ACC112 (cell line): ENCODE data around the gene CAMTA1.
"Not testable (repeated sequence)": the region's sequence is repeated elsewhere in the genome, so short reads cannot be mapped to it uniquely, and the experiment has no call there.

Experiments
- H2AFZ ChIP-seq: fragments of 200-600 bp; sonication (generic); one replicate; pipeline ENCODE4 v1.6.0; 2017; ENCODE audit warnings: antibody characterized with exemption, low read length; ENCODE audit not compliant: unreplicated experiment
- H3K27ac ChIP-seq: fragments of 200-600 bp; sonication (generic); 2 replicates; pipeline ENCODE4 v1.5.1; 2014; ENCODE audit warnings: low read depth, mild to moderate bottlenecking, antibody characterized with exemption, low read length, moderate library complexity
- H3K27me3 ChIP-seq: fragments of 200-600 bp; sonication (generic); 2 replicates; pipeline ENCODE4 v1.6.1; 2014; ENCODE audit warnings: mild to moderate bottlenecking, antibody characterized with exemption, low read length, moderate library complexity, mixed read lengths; ENCODE audit not compliant: insufficient read depth
- H3K36me3 ChIP-seq: fragments of 200-600 bp; sonication (generic); 2 replicates; pipeline ENCODE4 v1.6.1; 2016; ENCODE audit warnings: mild to moderate bottlenecking, antibody characterized with exemption, low read length, moderate library complexity, mixed read lengths; ENCODE audit not compliant: insufficient read depth
- H3K4me1 ChIP-seq: fragments of 200-600 bp; sonication (generic); one replicate; pipeline ENCODE4 v1.6.1; 2016; ENCODE audit warnings: low read length, mixed read lengths; ENCODE audit not compliant: insufficient read depth, unreplicated experiment, control insufficient read depth
- H3K4me3 ChIP-seq: fragments of 200-600 bp; sonication (generic); 2 replicates; pipeline ENCODE4 v1.5.1; 2014; ENCODE audit warnings: mild to moderate bottlenecking, low read depth, low read length
- H3K79me2 ChIP-seq: fragments of 200-600 bp; sonication (generic); one replicate; pipeline ENCODE4 v1.6.0; 2016; ENCODE audit warnings: low read length; ENCODE audit not compliant: control insufficient read depth, unreplicated experiment, insufficient read depth

CAMTA1 gene

DNA sequence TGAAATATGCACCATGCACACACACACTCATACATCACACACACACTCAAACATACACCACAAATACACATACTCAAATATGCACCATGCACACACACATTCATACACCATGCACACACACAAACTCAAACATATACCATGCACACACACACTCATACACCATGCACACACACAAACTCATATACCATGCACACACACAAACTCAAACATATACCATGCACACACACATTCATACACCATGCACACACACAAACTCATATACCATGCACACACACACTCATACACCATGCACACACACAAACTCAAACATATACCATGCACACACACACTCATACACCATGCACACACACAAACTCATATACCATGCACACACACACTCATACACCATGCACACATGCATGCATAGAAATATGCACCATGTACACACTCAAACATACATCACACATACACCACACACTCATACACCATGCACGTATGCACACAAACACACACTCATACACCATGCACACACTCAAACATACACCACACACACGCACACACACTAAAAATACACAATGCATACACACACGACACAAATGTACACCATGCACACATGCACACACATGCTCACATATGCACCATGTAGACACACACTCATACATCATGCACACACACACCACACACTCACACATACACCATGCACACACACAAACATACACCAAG lies 362.5 kb downstream of the CAMTA1 start:
- H2AFZ ChIP-seq, H3K36me3 ChIP-seq, H3K4me1 ChIP-seq, H3K4me3 ChIP-seq, H3K27ac ChIP-seq, H3K79me2 ChIP-seq: not testable (repeated sequence)
- peaks cover 60% of the 10 kb centered on the region for H3K27me3 ChIP-seq

DNA sequence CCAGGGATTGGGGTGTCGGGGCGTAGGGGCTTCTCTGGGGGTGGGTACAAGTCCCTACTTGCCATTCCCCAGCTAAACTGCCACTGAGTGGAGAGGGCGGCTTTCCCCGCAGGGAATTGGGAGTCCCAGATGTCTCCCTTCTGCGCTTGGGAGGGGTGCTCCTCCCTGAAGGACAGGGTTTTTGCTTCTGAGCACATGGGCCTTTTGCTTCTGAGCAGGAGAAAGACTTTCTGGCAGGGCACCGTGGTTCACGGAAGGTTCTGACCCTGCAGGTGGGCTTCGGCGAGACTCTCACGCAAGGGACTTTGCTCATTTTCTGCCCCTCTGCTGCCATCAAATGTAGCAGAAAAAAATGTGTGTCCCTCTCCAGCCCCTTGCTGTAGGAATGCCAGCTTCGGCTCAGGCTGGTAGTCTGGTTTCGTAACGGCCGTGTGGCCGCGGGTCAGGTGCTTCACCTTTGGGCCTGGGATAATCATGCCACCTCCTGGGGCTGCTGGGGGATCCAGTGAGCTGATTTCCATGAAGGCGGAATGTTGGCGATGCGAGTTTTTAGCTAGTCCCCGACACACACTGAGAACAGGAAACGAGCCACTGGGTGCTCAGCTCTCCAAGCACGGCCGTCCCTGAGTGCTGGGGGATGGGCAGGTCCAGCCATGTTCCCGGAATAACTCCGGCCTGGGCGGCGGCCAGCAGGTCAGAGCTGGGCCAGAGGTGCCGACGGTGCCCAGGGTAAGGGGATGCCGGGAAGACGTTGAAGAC lies 364.0 kb downstream of the CAMTA1 start:
- Histone ChIP-seq H3K27me3 (peaks cover 60% of the 10 kb centered on the region), H3K4me1 (no peaks in the 10 kb centered on the region), H3K79me2 (no peaks in the 10 kb centered on the region), H3K4me3 (no peak overlapping the region), H2AFZ (no peak overlapping the region), H3K36me3 (no peaks in the 10 kb centered on the region), H3K27ac (no peak overlapping the region)

DNA sequence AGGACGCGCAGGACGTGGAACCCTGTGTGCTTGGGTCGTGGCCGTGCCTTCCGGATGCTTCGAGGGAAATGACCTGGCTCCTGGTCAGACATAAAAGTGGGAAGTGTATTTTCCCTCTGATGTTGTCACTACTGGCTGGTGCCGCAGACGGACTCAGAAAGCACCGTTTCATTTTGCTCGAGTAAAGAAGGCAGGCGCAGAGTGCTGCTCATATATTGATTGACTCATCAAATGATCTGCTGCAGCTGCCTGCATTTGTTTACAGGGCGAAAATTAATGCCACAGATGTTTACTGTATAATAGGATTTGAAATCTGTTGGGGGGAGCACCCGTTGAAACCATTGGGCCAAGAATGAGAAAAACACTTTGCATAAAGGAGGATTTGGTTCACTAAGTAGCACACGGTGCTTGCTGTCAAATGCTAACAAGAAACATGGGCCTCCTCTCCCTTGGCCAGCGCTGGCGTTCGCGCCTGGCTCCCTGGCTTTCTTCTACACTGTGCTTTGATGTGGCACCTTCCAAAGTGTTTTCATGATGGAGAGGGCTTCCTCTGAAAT lies 365.5 kb downstream of the CAMTA1 start:
- H3K4me3 ChIP-seq: no peak overlapping the region
- no peaks in the 10 kb centered on the region for H3K36me3 ChIP-seq
- no peak overlapping the region for H2AFZ ChIP-seq
- no peaks in the 10 kb centered on the region for H3K4me1 ChIP-seq
- peaks cover 56% of the 10 kb centered on the region for H3K27me3 ChIP-seq
- no peaks in the 10 kb centered on the region for H3K79me2 ChIP-seq
- H3K27ac ChIP-seq: no peak overlapping the region

DNA sequence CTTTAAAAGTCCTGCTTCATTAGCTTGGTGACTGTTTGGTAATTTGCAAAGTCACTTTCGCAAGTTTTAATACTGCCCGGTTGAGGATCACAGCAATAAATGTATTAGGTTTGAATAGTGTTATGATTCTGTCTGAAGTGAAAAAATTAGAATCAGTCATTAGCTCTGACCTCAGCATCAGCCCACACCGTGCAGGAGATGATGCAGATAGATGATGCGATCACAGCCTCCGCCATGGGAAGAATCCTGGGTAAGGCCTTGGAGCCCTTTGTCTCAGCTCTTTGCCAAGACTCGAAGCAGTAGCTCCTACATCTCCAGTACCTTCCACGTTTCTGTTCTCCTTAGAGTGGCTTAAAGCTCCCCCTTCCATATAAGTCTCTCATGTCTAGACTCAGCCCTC lies 366.7 kb downstream of the CAMTA1 start:
- H2AFZ ChIP-seq: peak overlapping the region; percentile 6
- no peak overlapping the region for H3K4me3 ChIP-seq
- H3K4me1 ChIP-seq: no peaks in the 10 kb centered on the region
- no peaks in the 10 kb centered on the region for H3K36me3 ChIP-seq
- H3K79me2 ChIP-seq: no peaks in the 10 kb centered on the region
- no peak overlapping the region for H3K27ac ChIP-seq
- peaks cover 56% of the 10 kb centered on the region for H3K27me3 ChIP-seq

DNA sequence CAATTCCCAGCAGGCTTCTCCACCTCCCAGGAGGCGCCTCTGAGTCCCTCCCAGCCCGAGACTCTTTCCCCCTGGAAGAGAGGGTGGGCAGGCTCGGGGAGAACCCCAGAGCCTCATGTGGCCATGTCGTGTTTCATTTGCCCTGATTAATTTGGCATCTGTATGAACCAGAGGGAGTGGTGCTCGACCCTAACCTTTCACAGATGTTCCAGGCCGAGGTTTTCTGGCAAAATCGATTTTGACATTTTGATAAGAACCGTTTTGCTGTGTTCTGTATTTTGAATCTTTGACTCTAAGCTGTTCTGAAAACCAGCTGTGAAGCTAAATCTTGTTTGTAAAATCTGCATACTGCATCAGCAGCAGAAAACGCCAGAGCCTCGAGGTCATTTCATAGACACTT lies 367.4 kb downstream of the CAMTA1 start:
- Histone ChIP-seq H3K27ac (no peak overlapping the region), H3K4me3 (no peak overlapping the region), H3K4me1 (no peaks in the 10 kb centered on the region), H3K79me2 (no peaks in the 10 kb centered on the region), H2AFZ (no peak overlapping the region), H3K36me3 (no peaks in the 10 kb centered on the region), H3K27me3 (peaks cover 56% of the 10 kb centered on the region)

DNA sequence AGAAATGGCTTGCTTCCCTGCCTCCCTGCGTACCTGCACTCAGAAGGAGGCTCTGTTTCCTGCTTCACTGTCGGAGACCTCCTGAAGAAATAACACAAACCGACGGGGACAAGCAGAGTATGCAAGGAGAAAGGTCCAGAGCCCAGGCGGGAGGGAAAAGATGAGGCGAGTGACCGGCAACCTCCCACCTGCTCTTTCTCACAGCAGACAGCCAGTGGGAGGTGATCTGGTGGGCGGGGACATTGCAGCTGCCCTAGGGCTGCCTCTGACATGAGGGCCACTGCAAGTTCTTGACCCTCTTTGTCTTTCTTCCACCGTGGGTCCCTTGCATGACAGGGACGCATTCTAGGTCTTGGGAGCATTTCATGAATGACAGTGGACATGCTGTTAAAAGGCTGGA lies 368.2 kb downstream of the CAMTA1 start:
- peaks cover 60% of the 10 kb centered on the region for H3K27me3 ChIP-seq
- H2AFZ ChIP-seq: no peak overlapping the region
- H3K4me1 ChIP-seq: no peaks in the 10 kb centered on the region
- no peak overlapping the region for H3K27ac ChIP-seq
- H3K4me3 ChIP-seq: no peak overlapping the region
- H3K36me3 ChIP-seq: no peaks in the 10 kb centered on the region
- no peaks in the 10 kb centered on the region for H3K79me2 ChIP-seq

DNA sequence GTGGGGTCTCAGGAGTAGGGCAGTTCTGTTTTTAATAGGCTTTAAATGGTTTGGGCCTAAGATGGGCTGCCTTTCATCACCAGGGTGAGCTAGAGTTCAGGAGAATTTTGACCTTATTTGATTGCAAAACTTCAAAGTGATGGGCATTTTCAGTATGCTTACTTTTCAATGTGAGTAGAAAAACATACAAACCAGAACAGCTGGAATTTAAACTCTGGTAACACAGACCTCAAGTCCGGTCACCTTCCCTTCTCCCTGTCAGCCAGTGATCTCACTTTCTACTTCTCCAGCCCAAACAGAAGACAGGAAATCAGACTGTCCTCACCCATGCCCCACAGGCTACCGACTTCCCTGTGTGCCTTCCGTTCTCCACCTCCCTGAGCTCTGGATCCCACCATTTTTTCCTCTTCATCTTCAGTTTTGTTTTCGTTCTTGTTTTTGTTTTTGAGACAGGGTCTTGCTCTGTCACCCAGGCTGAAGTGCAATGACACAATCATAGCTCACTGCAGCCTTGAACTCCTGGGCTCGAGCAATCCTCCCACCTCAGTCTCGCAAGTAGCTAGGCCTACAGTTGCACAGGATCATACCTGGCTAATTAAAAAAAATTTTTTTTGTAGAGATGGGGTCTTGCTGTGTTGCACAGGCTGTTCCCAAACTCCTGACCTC lies 374.0 kb downstream of the CAMTA1 start:
- no peaks in the 10 kb centered on the region for H3K36me3 ChIP-seq
- no peak overlapping the region for H3K4me3 ChIP-seq
- peaks cover 41% of the 10 kb centered on the region for H3K27me3 ChIP-seq
- no peaks in the 10 kb centered on the region for H3K4me1 ChIP-seq
- H3K27ac ChIP-seq: no peak overlapping the region
- H2AFZ ChIP-seq: no peak overlapping the region
- no peaks in the 10 kb centered on the region for H3K79me2 ChIP-seq

DNA sequence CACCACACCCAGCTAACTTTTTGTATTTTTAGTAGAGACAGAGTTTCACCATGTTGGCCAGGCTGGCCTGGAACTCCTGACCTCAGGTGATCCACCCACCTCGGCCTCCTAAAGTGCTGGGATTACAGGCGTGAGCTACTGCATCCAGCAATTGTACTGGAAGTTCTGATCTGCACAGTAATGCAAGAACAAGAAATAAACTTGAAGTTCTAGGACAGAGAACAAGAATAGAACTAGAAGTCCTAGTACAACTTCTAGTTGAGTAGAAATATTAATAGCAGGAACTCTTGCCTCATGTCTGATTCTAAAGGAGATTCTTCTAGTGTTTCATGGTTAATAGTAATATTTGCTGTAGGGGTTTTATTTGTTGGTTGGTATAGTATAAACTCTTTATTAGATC lies 383.3 kb downstream of the CAMTA1 start:
- H3K4me3 ChIP-seq, H3K4me1 ChIP-seq, H3K36me3 ChIP-seq, H3K79me2 ChIP-seq, H2AFZ ChIP-seq, H3K27ac ChIP-seq: not testable (repeated sequence)
- peaks cover 55% of the 10 kb centered on the region for H3K27me3 ChIP-seq

DNA sequence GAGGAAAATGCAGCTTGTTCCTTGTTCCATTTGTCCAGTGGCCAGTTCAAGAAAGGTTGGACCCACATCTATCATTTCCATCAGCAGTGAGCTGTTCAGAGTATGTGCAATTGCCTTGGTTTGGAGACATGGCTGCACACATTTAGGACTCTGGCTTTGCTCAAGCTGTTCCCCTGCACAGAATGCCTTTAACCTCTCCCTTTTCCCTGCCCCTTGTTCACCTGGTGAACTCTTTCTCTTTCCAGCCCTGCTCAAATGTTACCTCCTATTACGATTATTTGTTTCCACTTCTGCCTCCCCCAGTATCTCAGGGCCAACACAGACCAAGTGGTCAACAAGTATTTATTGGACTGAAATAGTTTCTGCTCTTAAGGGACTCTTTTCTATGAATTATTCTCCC lies 385.9 kb downstream of the CAMTA1 start:
- no peaks in the 10 kb centered on the region for H3K4me1 ChIP-seq
- no peak overlapping the region for H2AFZ ChIP-seq
- H3K4me3 ChIP-seq: no peak overlapping the region
- peaks cover 66% of the 10 kb centered on the region for H3K27me3 ChIP-seq
- no peaks in the 10 kb centered on the region for H3K36me3 ChIP-seq
- no peak overlapping the region for H3K27ac ChIP-seq
- H3K79me2 ChIP-seq: no peaks in the 10 kb centered on the region

DNA sequence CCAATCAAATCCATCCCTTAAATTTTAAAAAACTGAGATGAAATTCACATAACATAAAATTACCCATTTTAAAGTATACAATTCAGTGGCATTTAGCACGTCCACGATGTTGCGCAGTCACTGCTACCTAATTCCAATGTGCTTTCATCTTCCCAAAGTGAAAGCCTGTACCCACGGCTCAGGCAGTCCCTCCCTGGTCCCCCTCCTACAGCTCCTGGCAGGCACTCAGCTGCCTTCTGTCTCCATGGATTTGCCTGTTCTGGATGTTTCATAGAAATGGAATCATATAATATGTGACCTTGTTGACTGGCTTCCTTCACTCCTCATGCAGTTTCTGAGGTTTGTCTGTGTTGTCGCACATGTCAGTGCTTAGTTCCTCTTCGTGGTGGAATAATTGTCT lies 386.3 kb downstream of the CAMTA1 start:
- Histone ChIP-seq H3K27me3 (peaks cover 62% of the 10 kb centered on the region), H3K36me3 (no peaks in the 10 kb centered on the region), H3K79me2 (no peaks in the 10 kb centered on the region), H3K4me3 (no peak overlapping the region), H3K27ac (no peak overlapping the region), H2AFZ (no peak overlapping the region), H3K4me1 (no peaks in the 10 kb centered on the region)
